ENCODE results near the gene CACNB2.
A peak's percentile ranks its signal among the peaks of the same experiment; 100 is the strongest.
"Not testable (repeated sequence)": the region's sequence is repeated elsewhere in the genome, so short reads cannot be mapped to it uniquely, and the experiment has no call there.

The CACNB2 gene

GRCh38 chr10:18570386-18570785 lies 430.2 kb downstream of the CACNB2 start:
- DNase-seq (ENCODE audit: extremely low spot score); CTCF ChIA-PET; POLR2A ChIA-PET: not testable (repeated sequence)
- peak; percentile 13; the same call in 1 of the 2 replicates for TF ChIP-seq TARDBP (IDR thresholded peaks at IDR 0.05)

GRCh38 chr10:18571076-18571475 lies 430.9 kb downstream of the CACNB2 start:
- TF ChIP-seq LEF1 (IDR thresholded peaks at IDR 0.05; ENCODE audit: borderline replicate concordance) (no peak), L3MBTL2 (conservative IDR thresholded peaks at IDR 0.05) (no peak), FOXA1 (IDR thresholded peaks at IDR 0.05) (no peak), ARNT (IDR thresholded peaks at IDR 0.05) (no peak), TARDBP (IDR thresholded peaks at IDR 0.05) (no peak), PKNOX1 (IDR thresholded peaks at IDR 0.05) (no peak), FOXM1 (IDR thresholded peaks at IDR 0.05; ENCODE audit: borderline replicate concordance) (no peak), SUZ12 (IDR thresholded peaks at IDR 0.05) (no peak), FOXK2 (IDR thresholded peaks at IDR 0.05) (no peak), ELF4 (IDR thresholded peaks at IDR 0.05) (no peak), NFRKB (IDR thresholded peaks at IDR 0.05) (no peak), SP1 (IDR thresholded peaks at IDR 0.05) (no peak), CTBP1 (IDR thresholded peaks at IDR 0.05; ENCODE audit: borderline replicate concordance) (no peak)
- DNase-seq (ENCODE audit: extremely low spot score): no peak
- CTCF ChIA-PET: no interaction called here
- POLR2A ChIA-PET: no interaction called here

DNA sequence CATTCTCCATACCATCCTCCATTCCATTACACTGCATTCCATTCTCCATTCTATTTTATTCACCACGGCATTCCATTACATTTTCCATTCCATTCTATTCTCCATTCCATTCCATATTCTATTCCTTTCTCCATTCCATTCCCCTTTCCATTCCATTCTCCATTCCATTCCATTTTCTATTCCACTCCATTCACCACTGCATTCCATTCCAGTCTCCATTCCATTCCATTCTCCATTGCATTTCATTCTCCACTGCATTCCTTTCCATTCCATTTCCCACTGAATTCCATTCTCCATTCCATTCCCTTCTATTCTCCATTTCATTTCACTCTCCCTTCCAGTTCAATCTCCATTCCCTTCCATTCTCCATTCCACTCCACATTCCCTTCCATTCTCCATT lies 431.6 kb downstream of the CACNB2 start:
- no peak for DNase-seq (ENCODE audit: extremely low spot score)
- POLR2A ChIA-PET: no interaction called here
- CTCF ChIA-PET: no interaction called here
- no peak for TF ChIP-seq BHLHE40 (IDR thresholded peaks at IDR 0.05; ENCODE audit: borderline replicate concordance)
- TF ChIP-seq PKNOX1 (IDR thresholded peaks at IDR 0.05): no peak
- no peak for TF ChIP-seq TARDBP (IDR thresholded peaks at IDR 0.05)
- TF ChIP-seq FOXK2 (IDR thresholded peaks at IDR 0.05): no peak
- TF ChIP-seq ELF4 (IDR thresholded peaks at IDR 0.05): no peak
- no peak for TF ChIP-seq HDGF (IDR thresholded peaks at IDR 0.05; ENCODE audit: borderline replicate concordance)
- TF ChIP-seq SUZ12 (IDR thresholded peaks at IDR 0.05): no peak
- TF ChIP-seq L3MBTL2 (conservative IDR thresholded peaks at IDR 0.05): no peak
- TF ChIP-seq CTBP1 (IDR thresholded peaks at IDR 0.05; ENCODE audit: borderline replicate concordance): no peak
- TF ChIP-seq ARNT (IDR thresholded peaks at IDR 0.05): no peak
- no peak for TF ChIP-seq ZNF384 (IDR thresholded peaks at IDR 0.05)
- TF ChIP-seq SP1 (IDR thresholded peaks at IDR 0.05): no peak

- no peak for DNase-seq (ENCODE audit: extremely low spot score)
- ChIA-PET CTCF (no interaction called here), POLR2A (no interaction called here)
- no peak for TF ChIP-seq FOXA1 (IDR thresholded peaks at IDR 0.05)
- peak; percentile 31; the same call in 1 of the 2 replicates for TF ChIP-seq TARDBP (IDR thresholded peaks at IDR 0.05)
- TF ChIP-seq FOXM1 (IDR thresholded peaks at IDR 0.05; ENCODE audit: borderline replicate concordance): no peak
- 0 out of 2 replicates have a peak, but pooled peaks have one; percentile 12 for TF ChIP-seq ELF4 (IDR thresholded peaks at IDR 0.05)
Measured at GRCh38 chr10:18572959-18573561, 432.8 kb downstream of the CACNB2 start.

GRCh38 chr10:18576586-18576985 lies 436.4 kb downstream of the CACNB2 start:
- no peak for DNase-seq (ENCODE audit: extremely low spot score)
- TF ChIP-seq FOXK2 (IDR thresholded peaks at IDR 0.05) (no peak), HDGF (IDR thresholded peaks at IDR 0.05; ENCODE audit: borderline replicate concordance) (no peak), SP1 (IDR thresholded peaks at IDR 0.05) (no peak)
- POLR2A ChIA-PET: no interaction called here
- CTCF ChIA-PET: no interaction called here

DNA sequence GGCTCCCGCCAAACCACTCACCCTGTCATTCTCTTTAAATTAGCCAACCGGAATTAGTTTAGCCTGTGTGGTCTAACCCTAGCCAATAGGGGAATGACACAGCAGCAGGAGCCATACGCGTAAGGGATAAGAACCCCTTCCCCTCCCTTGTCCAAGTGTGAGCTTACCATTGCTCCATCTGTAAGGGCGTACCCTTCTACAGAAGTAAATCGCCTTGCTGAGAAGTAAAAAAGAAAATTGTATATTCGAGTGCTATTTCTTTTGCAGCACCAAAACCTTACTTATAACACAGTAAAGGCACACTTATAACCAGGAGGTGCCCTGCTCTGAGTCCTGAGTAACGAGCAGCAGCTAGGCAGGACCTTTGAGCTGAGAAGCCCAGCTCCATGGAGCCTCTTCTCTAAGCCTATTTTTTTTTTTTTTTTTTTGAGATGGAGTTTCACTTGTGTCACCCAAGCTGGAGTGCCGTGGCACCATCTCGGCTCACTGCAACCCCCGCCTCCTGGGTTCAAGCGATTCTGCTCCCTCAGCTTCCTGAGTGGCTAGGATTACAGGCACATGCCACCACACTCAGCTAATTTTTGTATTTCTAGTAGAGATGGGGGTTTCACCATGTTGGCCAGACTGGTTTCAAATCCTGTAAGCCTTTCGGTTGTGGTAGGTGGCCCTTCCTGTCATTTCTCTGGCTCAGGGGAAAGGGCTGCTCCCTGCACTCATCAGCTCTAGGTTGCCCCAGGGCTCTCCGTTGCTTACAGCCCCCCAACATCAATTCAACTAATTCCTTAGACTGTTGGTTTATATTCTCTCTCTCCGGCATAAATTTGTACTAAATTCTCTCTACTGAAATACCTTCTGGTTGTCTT lies 437.8 kb downstream of the CACNB2 start:
- POLR2A ChIA-PET: no interaction called here
- no peak for DNase-seq (ENCODE audit: extremely low spot score)
- TF ChIP-seq LEF1 (IDR thresholded peaks at IDR 0.05; ENCODE audit: borderline replicate concordance) (no peak), NFRKB (IDR thresholded peaks at IDR 0.05) (no peak), SP1 (IDR thresholded peaks at IDR 0.05) (no peak), BHLHE40 (IDR thresholded peaks at IDR 0.05; ENCODE audit: borderline replicate concordance) (no peak), PKNOX1 (IDR thresholded peaks at IDR 0.05) (no peak), SUZ12 (IDR thresholded peaks at IDR 0.05) (no peak), FOXK2 (IDR thresholded peaks at IDR 0.05) (no peak), TARDBP (IDR thresholded peaks at IDR 0.05) (no peak)
- CTCF ChIA-PET: no interaction called here

DNA sequence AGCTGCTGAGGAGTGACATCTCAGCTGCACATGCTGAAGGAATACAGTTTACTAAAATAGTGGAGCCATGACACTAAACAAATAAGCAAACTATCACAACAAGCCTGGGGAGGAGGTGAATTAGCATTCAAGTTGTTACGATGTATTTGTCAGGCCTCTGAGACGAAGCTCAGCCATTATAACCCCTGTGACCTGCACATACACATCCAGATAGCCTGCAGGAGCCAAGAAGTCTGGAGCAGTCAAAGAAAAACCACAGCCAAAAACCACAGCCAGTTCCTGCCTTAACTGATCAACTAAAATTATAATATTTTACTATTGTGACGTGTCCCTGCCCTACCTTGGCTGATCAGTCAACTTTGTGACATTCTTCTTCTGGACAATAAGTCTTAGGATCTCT lies 442.6 kb downstream of the CACNB2 start:
- TF ChIP-seq ARNT (IDR thresholded peaks at IDR 0.05) (no peak), BHLHE40 (IDR thresholded peaks at IDR 0.05; ENCODE audit: borderline replicate concordance) (no peak), NFRKB (IDR thresholded peaks at IDR 0.05) (no peak), HDGF (IDR thresholded peaks at IDR 0.05; ENCODE audit: borderline replicate concordance) (no peak)
- ChIA-PET CTCF (no interaction called here), POLR2A (no interaction called here)
- DNase-seq (ENCODE audit: extremely low spot score): no peak
